T-helper 22 cell (primary cell): ENCODE results near the gene NADSYN1.
"Not testable (repeated sequence)": the region's sequence is repeated elsewhere in the genome, so short reads cannot be mapped to it uniquely, and the experiment has no call there.

ENCODE experiments used
- DNase-seq: peaks from one replicate; pipeline ENCODE4 v3.0.0-alpha.2; 2020; ENCODE audit warnings: low read depth

NADSYN1 gene

DNA sequence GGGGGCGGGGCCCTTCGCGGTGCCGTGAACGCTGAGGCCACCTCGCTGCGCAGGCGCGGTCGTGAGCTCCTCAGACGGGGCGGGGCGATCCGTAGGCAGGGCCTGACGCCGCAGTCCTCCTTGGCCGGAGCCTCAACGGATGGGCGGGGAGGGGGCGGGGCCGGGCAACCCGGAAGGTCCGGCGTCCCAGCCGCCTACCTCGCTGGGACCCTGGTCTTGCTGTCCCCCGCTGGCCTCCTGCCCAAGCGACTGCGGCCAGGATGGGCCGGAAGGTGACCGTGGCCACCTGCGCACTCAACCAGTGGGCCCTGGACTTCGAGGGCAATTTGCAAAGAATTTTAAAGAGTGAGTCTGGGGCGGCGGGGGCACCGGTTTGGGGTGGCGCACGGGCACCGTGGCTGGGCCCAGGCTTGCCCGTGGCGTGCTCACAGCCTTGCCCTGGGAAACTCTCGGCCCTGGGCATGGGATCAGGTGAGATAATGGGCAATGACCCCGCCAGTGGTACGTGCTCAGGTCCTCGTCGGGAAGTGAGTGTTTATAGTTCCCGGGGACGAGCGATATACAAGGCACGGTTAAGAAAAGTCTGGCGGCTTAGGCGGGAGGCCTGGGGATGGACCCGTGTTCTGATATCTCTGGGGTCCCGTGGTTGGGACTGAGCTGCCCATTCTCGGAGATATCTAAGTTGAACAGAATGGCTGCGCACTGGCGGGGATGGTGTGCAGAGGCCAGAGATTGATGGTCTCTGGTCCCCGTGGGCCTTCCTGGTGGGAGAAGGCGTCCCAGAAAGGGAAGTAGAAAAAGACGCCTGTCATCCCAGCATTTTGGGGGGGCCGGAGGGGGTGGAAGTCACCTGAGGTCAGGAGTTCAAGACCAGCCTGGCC lies at the start of gene NADSYN1:
NADSYN1 (plus strand) TSS at position 167 of the 881 bp plus-strand sequence; CDS start at position 261, 94 bp downstream.
- DNase-seq, result peak; percentile 90

DNA sequence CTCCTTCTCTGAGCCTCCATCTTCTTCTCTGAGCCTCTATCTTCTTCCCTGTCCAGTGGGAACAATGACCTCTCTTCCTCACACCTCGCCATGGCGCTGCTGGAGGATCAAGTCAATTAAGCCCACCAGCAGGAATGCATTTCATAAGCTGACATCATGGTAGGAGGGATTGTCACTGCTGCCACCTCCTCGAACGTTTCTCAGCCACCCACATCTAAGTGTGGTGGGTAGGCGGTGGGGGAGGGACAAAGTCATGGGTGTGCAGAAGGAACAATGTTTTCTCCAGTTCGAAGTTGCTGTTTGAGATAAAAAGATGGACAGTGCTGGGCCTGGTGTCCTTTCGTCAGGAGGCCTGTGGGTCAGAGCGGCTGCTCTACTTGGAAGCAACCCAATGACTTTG lies 48.8 kb upstream of the NADSYN1 start:
- no peak for DNase-seq

DNA sequence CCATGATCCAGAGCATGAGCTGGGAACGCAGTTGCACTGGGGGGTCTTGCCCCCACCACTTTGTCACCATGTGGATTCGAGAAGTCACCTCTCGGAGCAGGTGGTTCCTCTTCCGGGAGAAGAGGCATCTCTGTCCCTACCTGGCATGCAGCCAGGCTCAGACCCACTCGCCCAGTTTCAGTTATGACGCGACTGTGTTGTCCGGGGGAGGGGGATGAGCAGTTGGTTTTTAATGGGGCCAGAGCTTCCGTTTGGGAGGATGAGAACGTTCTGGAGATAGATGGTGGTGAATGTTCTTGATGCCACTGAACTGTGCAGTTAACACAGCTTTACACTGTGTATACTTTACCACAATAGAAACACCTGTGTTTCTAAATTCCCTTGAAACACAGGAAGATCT lies 46.3 kb upstream of the NADSYN1 start:
- DNase-seq, result no peak

DNA sequence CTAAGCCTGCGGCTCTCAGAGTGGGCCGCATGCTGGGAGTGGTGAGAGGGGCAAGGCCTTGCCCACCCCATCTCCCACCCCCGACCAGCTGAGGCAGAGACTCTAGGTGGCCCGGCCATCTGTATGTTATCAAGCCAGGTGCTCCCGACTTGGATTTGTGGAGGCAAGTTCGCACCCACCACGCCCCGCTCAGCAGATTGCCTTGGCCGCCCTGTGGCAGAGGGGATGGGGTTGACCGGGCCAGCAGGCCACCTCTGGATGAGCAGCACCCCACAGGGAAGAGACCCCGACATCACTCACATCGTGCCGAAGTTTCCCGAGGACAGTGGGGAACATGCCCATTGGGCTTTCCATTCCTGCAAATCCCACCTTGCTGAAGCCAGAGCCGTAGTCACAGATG lies 45.6 kb upstream of the NADSYN1 start:
- DNase-seq, result no peak

DNA sequence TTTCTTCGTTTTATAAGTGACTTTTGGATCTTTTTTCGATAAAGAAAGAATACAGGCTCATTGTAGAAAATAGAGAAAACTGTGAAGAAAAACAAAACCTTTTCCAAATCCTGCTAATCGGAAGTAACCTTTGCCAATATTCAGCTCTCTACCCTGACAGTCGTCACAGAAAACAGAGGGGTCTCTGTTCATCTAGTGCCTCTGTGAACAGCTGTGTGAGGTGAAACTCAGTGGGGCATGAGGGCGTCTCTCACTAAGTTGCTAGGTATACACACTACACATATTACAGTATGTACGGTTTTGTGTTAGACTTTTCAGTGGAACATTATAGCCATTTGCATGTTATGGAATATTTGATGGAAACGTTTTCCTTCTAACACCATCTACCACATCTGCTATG lies 44.2 kb upstream of the NADSYN1 start:
- DNase-seq, result no peak

DNA sequence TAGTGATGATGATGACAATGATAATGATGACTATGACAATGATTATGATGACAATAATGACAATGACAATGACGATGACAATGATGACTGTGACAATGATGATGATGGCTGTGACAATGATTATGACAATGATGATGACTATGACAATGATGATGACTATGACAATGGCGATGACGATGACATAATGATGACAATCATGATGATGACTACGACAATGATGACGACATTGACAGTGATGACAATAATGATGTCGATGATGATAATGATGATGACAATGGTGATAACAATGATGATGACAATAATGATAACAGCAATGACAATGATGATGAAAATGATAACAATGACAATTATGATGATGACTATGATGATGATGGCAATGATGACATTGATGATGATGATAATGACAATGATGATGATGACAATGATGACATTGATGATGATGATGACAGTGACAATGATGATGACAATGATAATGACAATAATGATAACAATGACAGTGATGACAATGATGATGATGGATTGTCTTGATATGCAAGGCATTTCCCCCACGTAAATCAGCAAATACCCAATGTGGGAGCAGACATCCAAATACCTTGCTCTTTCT lies 42.5 kb upstream of the NADSYN1 start:
- DNase-seq, result no peak

DNA sequence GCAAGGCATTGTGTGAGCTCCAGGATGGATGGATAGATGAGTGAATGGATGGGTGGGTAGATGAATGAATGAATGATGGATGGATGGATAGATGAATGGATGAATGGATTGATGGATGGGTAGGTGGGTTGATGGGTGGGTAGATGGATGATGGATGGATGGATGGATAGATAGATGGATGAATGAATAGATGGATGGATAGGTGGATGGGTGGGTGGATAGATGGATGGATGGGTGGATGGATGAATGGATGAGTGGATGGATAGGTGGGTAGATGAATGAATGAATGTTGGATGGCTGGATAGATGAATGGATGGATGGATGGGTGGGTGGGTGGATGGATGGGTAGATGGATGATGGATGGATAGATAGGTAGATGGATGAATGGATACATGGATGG lies 38.4 kb upstream of the NADSYN1 start:
- DNase-seq, result no peak

DNA sequence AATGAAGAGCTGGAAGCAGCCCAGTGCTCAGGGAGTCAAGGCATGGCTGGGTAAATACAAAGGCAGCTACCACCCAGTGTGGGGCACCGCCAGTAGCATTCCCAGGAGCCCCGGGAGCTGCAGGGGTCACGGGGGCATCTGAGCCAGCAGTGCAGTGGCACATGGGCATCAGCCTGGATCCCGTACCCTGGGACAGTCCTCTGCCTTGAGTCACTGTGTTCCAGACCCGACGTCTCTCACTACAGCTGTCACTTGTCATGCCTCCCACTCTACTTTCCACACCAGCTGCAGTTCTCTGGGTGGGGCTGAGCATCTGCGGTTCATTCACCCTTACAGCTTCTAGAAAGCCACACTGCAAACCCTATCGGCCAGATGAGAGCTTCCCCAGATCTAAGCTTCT lies 34.4 kb upstream of the NADSYN1 start:
- DNase-seq, result no peak

DNA sequence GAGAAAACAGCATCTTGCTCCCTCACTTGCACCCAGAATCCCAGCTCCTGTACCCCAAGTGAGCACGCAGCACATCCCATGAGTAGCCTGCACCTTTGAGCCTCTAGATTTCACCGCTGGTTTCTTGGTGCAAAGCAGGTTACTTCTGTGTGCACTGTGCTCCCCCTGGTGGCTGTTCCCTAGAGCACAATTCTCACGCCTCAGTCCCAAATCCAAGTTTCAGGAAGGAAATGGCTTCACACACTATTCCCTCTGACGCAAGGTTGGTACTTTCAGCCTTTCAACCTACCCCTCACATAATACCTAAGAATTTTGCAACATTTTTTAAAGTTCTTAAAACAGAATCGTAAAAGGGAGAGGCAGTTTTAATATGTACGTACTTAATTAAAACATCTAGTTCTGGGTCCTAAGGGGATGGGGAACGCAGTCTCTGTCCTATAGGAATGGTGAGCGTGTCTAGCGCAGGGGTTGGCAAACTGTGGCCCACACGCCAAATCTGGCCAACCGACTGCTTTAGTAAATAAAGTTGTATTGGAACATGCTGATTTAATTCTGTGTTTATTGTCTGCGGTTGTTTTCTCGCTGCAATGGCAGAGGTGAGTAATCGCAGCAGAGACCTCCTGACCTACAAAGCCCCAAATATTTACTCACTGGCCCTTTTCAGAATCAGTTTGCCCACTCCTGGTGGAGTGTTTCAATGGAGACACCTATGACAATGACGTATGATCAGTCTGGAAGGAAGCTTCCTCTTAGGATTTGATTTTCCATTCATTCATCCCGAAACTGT lies 32.4 kb upstream of the NADSYN1 start:
- DNase-seq, result no peak

DNA sequence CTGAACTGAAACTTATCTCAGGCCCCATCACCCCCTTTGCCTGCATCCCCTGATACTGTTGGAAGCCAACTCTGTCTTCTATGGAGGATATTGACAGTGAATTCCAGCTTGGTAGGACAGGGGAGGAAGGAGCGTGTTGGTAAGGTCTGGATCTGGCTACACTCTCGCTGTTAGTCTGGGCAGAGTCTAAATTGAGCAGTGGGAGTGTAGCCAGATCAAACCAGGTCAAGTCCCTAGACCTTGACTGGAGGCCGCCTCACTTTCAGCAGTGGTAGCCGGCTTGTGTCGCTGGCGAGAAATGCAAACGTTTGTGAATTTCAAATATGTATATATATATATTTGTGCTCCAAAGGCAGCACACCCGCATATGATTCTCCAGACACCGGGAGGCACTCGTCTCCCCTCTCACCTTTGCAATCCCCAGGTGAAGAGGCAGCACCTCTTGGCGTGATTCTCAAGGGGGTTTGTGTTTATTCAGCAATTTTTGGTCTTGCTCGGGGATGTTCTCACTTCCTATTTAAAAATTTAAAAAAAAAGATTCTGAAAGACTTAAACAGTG lies 31.5 kb upstream of the NADSYN1 start:
- no peak for DNase-seq

DNA sequence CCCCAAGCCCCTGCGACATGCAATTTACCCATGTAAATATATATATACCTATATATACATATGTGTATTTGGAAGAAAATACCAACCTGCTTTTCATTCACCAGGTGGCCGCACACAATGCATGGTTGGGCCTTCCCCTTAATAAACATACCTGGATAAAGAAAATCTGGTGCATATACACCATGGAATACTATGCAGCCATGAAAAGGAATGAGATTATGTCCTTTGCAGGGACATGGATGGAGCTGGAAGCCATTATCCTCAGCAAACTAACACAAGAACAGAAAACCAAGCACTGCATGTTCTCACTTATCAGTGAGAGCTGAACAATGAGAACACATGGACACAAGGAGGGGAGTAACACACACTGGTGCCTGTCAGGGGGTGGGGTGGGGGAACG lies 30.7 kb upstream of the NADSYN1 start:
- not testable (repeated sequence) for DNase-seq

DNA sequence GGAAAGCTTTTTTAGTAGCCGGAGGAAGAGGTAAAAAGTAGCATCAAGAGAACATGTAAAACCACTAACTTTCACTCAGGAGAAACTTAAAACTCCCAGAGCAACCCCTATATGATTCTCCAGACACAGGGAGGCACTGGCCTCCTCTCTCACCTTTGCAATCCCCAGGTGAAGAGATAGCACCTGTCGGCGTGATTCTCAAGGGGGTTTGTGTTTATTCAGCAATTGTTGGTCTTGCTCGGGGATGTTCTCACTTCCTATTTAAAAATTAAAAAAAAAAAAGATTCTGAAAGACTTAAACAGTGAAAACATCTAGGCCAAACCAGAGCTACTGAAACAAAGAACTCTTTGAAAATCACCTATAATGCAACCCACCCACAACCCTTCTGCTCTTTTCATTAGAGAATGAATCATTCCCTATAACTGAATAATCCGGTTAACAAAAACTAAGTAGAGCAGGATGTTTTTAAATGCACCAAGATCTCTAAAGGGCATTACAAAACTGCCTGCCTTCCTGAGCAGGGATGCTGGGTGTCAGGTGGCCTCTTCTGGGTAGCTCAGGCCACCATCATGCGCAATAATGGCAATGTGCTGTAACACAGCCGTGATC lies 29.7 kb upstream of the NADSYN1 start:
- DNase-seq, result no peak

DNA sequence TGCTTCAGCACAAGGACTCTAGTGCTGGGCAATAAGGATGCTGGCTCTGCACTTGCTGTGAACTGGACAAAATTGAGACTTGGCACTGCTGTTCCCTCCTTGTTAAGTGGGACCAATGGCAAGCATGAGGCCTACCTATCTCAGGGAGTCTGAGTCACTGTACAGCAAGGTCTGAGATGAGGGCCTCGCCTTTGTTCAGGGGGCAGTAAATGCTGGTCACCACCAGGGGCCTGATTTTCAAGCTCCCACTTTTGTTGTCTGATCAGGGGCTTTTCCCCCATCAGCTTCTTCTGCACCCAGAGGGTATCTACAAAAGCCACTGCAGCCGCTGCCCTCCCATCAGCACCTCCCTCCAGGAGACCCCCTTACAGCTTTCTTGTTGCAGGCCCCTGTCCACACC lies 27.6 kb upstream of the NADSYN1 start:
- no peak for DNase-seq

DNA sequence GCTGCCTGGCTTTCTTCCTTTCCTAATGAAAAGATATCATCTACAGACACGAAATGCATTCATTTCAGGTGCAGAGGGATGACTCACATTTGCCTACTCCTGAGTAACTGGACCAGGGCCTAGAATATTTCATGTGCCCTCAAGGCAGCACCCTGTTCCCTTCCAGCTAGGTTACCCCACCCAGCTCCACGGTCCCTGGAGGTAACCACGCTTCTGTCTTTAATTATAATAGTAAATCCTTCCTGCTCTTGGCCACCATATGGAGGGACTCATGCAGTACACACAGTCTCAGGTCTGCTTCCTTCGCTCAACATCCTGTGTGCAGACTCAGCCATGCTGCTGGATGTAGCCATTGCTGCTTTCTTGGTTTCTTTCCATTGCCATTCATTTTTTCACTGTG lies 27.1 kb upstream of the NADSYN1 start:
- no peak for DNase-seq

DNA sequence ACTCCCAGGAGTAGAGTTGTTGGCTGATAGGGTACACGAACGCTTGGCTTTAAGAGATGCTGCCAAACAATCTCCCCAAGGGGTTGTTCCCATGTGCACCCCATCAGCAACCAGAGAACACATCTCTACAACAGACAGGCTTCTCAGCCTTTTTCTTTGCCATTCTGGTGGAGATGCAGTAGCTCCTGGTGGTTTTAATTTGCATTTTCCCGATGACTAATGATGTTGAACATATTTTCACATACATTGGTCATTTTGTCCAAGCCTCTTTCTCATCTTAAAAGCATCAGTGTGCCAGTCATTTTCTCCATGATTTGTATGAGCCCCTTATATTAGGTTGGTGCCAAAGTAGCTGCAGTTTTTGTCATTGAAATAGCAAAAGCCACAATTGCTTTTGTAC lies 26.6 kb upstream of the NADSYN1 start:
- DNase-seq, result no peak

DNA sequence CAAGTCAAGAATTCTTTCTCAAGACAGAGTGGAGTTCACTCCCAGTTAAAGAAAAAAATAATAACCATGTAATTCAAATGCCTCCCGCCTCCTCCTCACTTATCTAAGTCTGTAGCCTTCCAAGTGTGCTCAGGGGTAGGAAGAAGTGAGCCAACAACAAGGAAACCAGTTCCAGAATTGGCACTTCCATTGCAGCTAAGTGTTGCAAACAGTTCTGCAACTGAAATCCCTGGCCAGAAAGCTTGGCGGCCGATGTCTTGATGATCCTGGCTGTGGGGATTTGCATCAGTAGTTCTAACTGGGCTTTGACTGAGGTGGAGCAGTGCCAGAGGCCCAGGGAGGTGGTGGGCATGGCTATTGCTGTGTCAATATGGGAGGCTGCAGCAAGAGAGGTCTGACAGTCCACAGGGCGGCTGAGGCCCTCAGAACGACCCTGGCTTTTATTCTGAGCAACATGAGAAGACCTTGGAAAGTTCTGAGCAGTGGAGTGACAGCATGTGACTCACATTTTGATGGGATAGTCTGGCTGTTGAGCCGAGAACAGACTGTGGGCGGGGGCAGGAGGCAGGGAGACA lies 24.1 kb upstream of the NADSYN1 start:
- no peak for DNase-seq

DNA sequence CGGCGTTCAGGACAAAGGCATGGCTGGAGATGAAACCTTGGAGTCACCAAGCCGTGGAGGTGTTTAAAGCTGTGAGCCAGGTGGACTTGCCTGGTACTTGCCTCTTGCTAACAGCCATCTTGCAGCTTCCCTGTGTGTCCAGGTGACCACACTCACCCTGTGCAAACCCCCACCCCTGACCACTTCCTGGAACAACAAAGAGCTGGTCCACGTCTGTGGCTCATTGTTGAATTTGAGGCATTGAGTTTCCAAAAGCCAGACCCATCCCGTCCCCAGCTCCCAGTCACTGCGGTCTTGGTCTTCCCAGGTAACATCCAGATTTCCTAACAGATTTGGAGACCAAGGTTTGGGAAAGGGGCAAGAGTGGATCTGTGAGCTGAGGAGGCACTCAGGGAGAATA lies 23.3 kb upstream of the NADSYN1 start:
- no peak for DNase-seq

DNA sequence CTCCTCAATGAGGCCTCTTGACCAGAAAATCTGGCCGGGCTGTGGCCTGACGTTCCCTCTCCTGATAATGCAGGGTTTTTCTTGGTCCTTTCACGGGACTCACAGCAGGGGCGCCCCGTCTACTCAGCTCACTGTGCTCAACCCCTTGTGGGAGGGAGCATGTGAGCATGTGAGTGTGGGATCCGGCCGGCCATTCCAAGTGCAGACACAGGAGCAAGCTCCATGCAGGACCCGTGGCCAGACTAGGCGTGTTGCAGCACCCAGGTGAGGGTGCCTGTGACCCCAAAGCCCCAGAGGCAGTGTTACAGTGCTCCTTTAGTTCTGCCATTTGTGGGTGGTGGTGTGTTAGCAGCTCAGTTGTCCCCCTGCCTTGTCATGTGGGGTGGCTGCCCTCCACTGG lies 22.8 kb upstream of the NADSYN1 start:
- DNase-seq, result no peak

DNA sequence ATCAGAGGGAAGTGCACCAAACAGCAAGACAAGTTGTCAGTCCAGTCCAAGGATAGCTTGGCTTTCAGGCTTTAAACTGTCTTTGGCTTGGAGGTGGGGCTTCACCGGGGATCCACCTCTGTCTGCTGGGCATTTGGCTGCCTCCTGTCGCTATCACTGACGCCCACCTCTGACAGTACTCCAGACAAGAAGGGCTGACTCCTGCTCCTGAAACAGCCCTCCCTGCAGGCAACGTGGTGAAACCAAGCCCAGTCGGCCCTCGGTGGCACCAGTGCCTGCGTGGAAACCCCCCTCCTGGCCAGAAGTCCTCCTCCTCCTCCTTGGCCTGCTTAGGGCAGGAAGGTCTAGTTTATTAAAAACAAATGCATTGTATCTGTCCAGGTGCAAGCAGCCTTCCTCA lies 21.7 kb upstream of the NADSYN1 start:
- DNase-seq, result no peak

DNA sequence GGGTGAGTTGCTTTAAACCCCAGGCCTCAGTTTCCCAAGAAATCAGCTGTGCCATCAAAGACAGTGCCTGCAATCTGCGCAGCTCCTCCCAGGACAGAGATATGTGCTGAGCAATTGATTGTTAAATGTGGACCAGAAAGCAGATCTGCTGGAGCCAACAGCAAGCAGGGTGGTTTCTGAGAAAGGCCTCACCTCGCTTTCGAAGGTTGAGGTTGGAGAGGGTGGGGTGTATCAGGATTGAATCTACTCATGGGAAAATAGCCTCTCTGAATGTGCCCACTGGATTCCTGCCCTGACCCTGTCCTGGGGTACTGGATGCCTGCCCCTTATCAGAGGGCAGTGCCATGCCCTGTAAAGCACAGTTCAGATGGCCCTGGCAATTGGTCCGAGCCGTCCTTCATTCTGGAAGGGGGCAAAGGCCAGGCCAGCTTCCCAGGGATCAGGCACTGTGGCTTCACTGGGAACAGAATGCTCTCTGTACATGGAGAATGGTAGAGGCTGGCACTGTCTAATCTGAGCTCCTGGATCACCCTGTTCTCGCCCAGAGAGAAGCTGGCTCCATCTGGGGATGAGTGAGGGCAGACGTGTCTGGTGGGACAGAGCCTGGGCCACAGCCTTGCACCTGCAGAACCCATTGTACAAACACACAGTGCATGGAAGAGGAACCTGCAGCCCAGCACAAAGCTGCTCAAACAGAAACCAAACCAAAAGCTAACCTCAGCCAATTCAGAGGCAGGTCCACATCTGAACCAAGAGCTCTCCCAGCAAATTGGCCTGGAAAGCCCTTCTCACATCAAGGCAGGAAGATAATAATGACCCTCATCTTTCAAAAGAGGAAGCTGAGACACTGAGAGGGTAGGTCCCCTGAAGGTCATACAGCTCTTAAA lies 20.0 kb upstream of the NADSYN1 start:
- DNase-seq, result no peak
